Mesenchymal stem cell (in vitro differentiated cells and primary cell): ENCODE data around the gene NCAPD3.
A peak's percentile ranks its signal among the peaks of the same experiment; 100 is the strongest.

Source experiments
- DNase-seq: peaks from one replicate; pipeline ENCODE4 v3.0.0-alpha.2; 2013
- H2AFZ ChIP-seq: one replicate; pipeline ENCODE4 v1.6.1; 2013; ENCODE audit warnings: low read depth, mild to moderate bottlenecking, control low read depth, inconsistent platforms, low read length, moderate library complexity
- H2AK5ac ChIP-seq: 2 replicates; pipeline ENCODE4 v1.6.1; 2013; ENCODE audit warnings: low read length, moderate library complexity, mild to moderate bottlenecking, inconsistent platforms; ENCODE audit not compliant: severe bottlenecking
- H2BK120ac ChIP-seq: one replicate; pipeline ENCODE4 v1.6.1; 2013; ENCODE audit warnings: low read depth, mild to moderate bottlenecking, inconsistent platforms, low read length, moderate library complexity
- H2BK12ac ChIP-seq, 2 experiments: one replicate each; pipeline ENCODE4 v1.6.1; 2013; ENCODE audit warnings: inconsistent platforms in 2 of 2, low read length in 2 of 2, mild to moderate bottlenecking in 2 of 2, moderate library complexity in 2 of 2, control low read depth in 1 of 2
- H2BK15ac ChIP-seq: one replicate; pipeline ENCODE4 v1.6.1; 2013; ENCODE audit warnings: mild to moderate bottlenecking, low read depth, inconsistent platforms; ENCODE audit not compliant: poor library complexity, severe bottlenecking
- H2BK5ac ChIP-seq: 2 replicates; pipeline ENCODE4 v1.6.1; 2013; ENCODE audit warnings: low read depth, mild to moderate bottlenecking, low read length, control low read depth, inconsistent platforms; ENCODE audit not compliant: poor library complexity, severe bottlenecking
- H3K14ac ChIP-seq, 2 experiments: one replicate each; pipeline ENCODE4 v1.6.1; 2013; ENCODE audit warnings: inconsistent platforms in 2 of 2, low read length in 2 of 2, control low read depth in 1 of 2, mild to moderate bottlenecking in 1 of 2, moderate library complexity in 1 of 2
- H3K18ac ChIP-seq, 2 experiments: one replicate each; pipeline ENCODE4 v1.6.1; 2013; ENCODE audit warnings: inconsistent platforms in 2 of 2, low read length in 2 of 2, control low read depth in 1 of 2, low read depth in 1 of 2, mild to moderate bottlenecking in 1 of 2
- H3K23ac ChIP-seq, 2 experiments: one replicate each; pipeline ENCODE4 v1.6.1; 2013; ENCODE audit warnings: inconsistent platforms in 2 of 2, low read length in 2 of 2, mild to moderate bottlenecking in 2 of 2, moderate library complexity in 2 of 2, control low read depth in 1 of 2
- H3K27ac ChIP-seq: 2 replicates; pipeline ENCODE4 v1.5.1; 2013; ENCODE audit warnings: mild to moderate bottlenecking, moderate library complexity, low read length, control low read depth, inconsistent platforms; ENCODE audit not compliant: poor library complexity, severe bottlenecking
- H3K27me3 ChIP-seq, 2 experiments: 2 replicates each; pipeline versions ENCODE4 v1.6.1 to v1.7.0; 2013; ENCODE audit warnings: low read length in 2 of 2, mild to moderate bottlenecking in 2 of 2, moderate library complexity in 2 of 2, control low read depth in 1 of 2, inconsistent platforms in 1 of 2; ENCODE audit not compliant: control insufficient read depth in 1 of 2, insufficient read depth in 1 of 2
- H3K36me3 ChIP-seq, 2 experiments: 2 replicates each; pipeline versions ENCODE4 v1.6.1 to v1.7.0; 2013; ENCODE audit warnings: low read length in 2 of 2, control low read depth in 1 of 2, inconsistent platforms in 1 of 2, low read depth in 1 of 2, mild to moderate bottlenecking in 1 of 2; ENCODE audit not compliant: insufficient read depth in 2 of 2, control insufficient read depth in 1 of 2
- H3K4ac ChIP-seq, 2 experiments: one replicate each; pipeline ENCODE4 v1.6.1; 2013; ENCODE audit warnings: inconsistent platforms in 2 of 2, low read length in 2 of 2, mild to moderate bottlenecking in 2 of 2, moderate library complexity in 2 of 2, control low read depth in 1 of 2, low read depth in 1 of 2
- H3K4me1 ChIP-seq: 2 replicates; pipeline ENCODE4 v1.6.1; 2013; ENCODE audit warnings: low read depth, low read length, control low read depth; ENCODE audit not compliant: control insufficient read depth, insufficient read depth
- H3K4me2 ChIP-seq: 2 replicates; pipeline ENCODE4 v1.6.1; 2013; ENCODE audit warnings: low read length, mild to moderate bottlenecking, inconsistent platforms; ENCODE audit not compliant: poor library complexity, severe bottlenecking
- H3K4me3 ChIP-seq, 2 experiments: 2 replicates each; pipeline versions ENCODE4 v1.5.1 to v1.7.0; 2013; ENCODE audit warnings: low read length in 2 of 2, mild to moderate bottlenecking in 2 of 2, control low read depth in 1 of 2, low read depth in 1 of 2; ENCODE audit not compliant: insufficient read depth in 1 of 2
- H3K79me1 ChIP-seq: replicated peaks from 2 replicates; pipeline ENCODE4 v1.6.1; 2013; ENCODE audit warnings: mild to moderate bottlenecking, control low read depth, low read length, inconsistent platforms; ENCODE audit not compliant: poor library complexity, severe bottlenecking
- H3K9ac ChIP-seq: 2 replicates; pipeline ENCODE4 v1.7.0; 2013; ENCODE audit warnings: mild to moderate bottlenecking, low read length, moderate library complexity
- H3K9me3 ChIP-seq: 2 replicates; pipeline ENCODE4 v1.7.0; 2013; ENCODE audit warnings: mild to moderate bottlenecking, low read length; ENCODE audit not compliant: control insufficient read depth
- H4K8ac ChIP-seq: one replicate; pipeline ENCODE4 v1.6.1; 2013; ENCODE audit warnings: inconsistent platforms, mild to moderate bottlenecking, low read length, moderate library complexity
- H4K91ac ChIP-seq: one replicate; pipeline ENCODE4 v1.6.1; 2013; ENCODE audit warnings: mild to moderate bottlenecking, low read length, inconsistent platforms
- WGBS: methylation state at CpG from one replicate; pipeline ENCODE4 v1.1.7; 2013; ENCODE audit warnings: mixed read lengths; 5-methylcytosine and 5-hydroxymethylcytosine counted together

NCAPD3 gene

DNA sequence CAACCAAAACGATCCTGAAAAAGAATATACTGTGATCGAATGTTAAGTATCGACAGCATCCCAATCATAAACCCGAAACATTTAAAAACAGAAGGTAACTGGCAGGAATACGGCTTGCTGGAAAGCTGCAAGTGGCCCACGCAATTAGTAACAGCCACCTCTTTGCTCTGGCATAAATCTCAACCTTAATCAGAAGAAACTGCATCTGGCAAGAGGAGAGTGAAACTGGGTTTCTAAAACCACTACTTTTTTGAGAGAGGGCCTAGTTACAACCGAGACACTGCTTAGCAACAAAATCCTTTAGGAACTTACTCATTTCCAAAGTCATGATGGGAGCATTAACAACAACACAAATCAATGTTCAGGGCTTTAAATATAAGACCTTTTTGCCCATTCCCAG lies 7.9 kb downstream of the NCAPD3 start:
- H3K36me3 ChIP-seq = peaks cover 12 to 21% of the 10 kb centered on the region in 2 experiments
- H2BK120ac ChIP-seq = no peak overlapping the region
- H2BK12ac ChIP-seq = no peak overlapping the region

DNA sequence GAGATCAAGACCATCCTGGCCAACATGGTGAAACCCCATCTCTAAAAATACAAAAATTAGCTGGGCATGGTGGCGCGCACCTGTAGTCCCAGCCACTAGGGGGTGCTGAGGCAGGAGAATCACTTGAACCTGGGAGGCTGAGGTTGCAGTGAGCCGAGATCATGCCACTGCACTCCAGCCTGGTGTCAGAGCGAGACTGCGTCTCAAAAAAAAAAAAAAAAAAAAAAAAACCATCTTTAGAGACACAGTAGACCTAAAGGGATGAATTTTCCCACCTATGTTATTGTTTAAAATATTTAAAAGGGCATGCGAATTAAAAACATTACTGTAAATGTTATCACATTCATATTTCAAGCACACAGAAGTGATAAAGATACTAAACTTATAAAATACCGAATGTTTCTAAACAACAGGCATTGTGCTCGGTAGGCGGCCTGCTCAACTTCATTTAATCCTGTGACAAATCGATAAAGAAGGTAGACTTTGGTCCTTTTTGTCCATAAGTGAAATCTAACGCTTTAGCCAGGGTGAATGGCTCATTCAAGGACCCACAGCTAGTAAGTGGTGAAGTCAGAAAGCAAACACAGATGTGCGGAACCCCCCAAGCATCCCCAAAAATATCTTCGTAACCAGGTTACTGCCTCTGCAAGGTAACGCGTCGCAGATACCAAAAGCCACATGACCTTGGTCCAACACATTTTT lies 16.1 kb downstream of the NCAPD3 start:
- no peak overlapping the region for H3K14ac ChIP-seq
- peak overlapping the region; percentile 31 for H2BK5ac ChIP-seq
- no peak overlapping the region for H2BK12ac ChIP-seq
- no peak overlapping the region for H2AK5ac ChIP-seq
- H4K8ac ChIP-seq = no peak overlapping the region
- H2AFZ ChIP-seq = no peak overlapping the region
- H3K4me2 ChIP-seq = no peak overlapping the region
- DNase-seq = peak; percentile 35
- no peak overlapping the region for H2BK120ac ChIP-seq
- no peak overlapping the region for H2BK15ac ChIP-seq
- no peak overlapping the region for H4K91ac ChIP-seq
- H3K36me3 ChIP-seq = peaks cover 19 to 66% of the 10 kb centered on the region in 2 experiments
- H3K18ac ChIP-seq = peak overlapping the region in 1 of 2 experiments; percentile 12
- no peak overlapping the region for H3K4ac ChIP-seq
- H3K9ac ChIP-seq = no peak overlapping the region
- H3K27ac ChIP-seq = no peak overlapping the region
- peaks cover 1% of the 10 kb centered on the region for H3K4me1 ChIP-seq
- no peak overlapping the region for H3K4me3 ChIP-seq
- H3K79me1 ChIP-seq = peaks cover 16% of the 10 kb centered on the region
- no peak overlapping the region for H3K23ac ChIP-seq
- WGBS = 96% methylated on average over 13 of the region's 16 CpGs
- no peaks in the 10 kb centered on the region for H3K9me3 ChIP-seq
- H3K27me3 ChIP-seq = no peaks in the 10 kb centered on the region

More for the DNA sequence above, 7.9 kb downstream of the NCAPD3 start:
- H3K9me3 ChIP-seq = no peaks in the 10 kb centered on the region
- no peak overlapping the region for H2BK15ac ChIP-seq
- H2BK5ac ChIP-seq = no peak overlapping the region
- no peak overlapping the region for H2AFZ ChIP-seq
- H3K14ac ChIP-seq = no peak overlapping the region
- H3K23ac ChIP-seq = no peak overlapping the region
- no peak overlapping the region for H4K91ac ChIP-seq
- H3K4me2 ChIP-seq = no peak overlapping the region
- 98% methylated on average over 7 of the region's 7 CpGs for WGBS
- peaks cover 28% of the 10 kb centered on the region for H3K79me1 ChIP-seq
- H3K4me1 ChIP-seq = peaks cover 1% of the 10 kb centered on the region
- H3K27me3 ChIP-seq = no peaks in the 10 kb centered on the region
- H3K4ac ChIP-seq = no peak overlapping the region
- H3K27ac ChIP-seq = no peak overlapping the region
- no peak overlapping the region for H4K8ac ChIP-seq
- H3K18ac ChIP-seq = no peak overlapping the region
- H3K4me3 ChIP-seq = no peak overlapping the region
- H2AK5ac ChIP-seq = no peak overlapping the region
- no peak for DNase-seq
- no peak overlapping the region for H3K9ac ChIP-seq

DNA sequence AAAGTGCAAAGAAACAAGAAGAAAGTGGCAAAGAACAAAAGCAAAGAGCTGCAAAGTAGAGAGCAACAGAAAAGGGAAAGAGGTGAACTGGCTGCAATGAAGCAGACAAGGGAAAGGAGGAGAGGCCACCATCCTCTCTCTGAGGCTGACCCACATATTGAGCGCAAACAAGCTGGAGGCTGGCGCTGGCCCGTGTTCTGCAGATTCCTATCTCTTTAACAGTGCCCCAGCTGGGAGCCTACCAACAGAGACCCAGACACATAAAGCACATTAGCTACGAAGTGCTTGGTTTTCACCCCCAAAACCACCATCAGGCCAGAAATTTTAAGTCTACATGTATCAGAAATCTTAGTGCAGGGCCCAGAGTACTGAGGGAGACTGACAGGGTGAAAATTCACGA lies 17.6 kb downstream of the NCAPD3 start:
- no peak for DNase-seq
- no peak overlapping the region for H4K91ac ChIP-seq
- 100% methylated on average over 5 of the region's 5 CpGs for WGBS
- no peak overlapping the region for H2BK5ac ChIP-seq
- H3K18ac ChIP-seq = no peak overlapping the region
- H3K79me1 ChIP-seq = peaks cover 10% of the 10 kb centered on the region
- no peak overlapping the region for H2BK120ac ChIP-seq
- no peak overlapping the region for H2AK5ac ChIP-seq
- no peak overlapping the region for H3K27ac ChIP-seq
- no peak overlapping the region for H3K4me3 ChIP-seq
- no peak overlapping the region for H3K9ac ChIP-seq
- H2BK12ac ChIP-seq = no peak overlapping the region
- H4K8ac ChIP-seq = no peak overlapping the region
- no peak overlapping the region for H3K23ac ChIP-seq
- H3K4ac ChIP-seq = no peak overlapping the region
- no peaks in the 10 kb centered on the region for H3K27me3 ChIP-seq
- no peak overlapping the region for H3K4me2 ChIP-seq
- H2BK15ac ChIP-seq = no peak overlapping the region
- peaks cover 18 to 81% of the 10 kb centered on the region in 2 experiments for H3K36me3 ChIP-seq
- H2AFZ ChIP-seq = no peak overlapping the region
- H3K9me3 ChIP-seq = no peaks in the 10 kb centered on the region
- no peak overlapping the region for H3K14ac ChIP-seq
- no peaks in the 10 kb centered on the region for H3K4me1 ChIP-seq

DNA sequence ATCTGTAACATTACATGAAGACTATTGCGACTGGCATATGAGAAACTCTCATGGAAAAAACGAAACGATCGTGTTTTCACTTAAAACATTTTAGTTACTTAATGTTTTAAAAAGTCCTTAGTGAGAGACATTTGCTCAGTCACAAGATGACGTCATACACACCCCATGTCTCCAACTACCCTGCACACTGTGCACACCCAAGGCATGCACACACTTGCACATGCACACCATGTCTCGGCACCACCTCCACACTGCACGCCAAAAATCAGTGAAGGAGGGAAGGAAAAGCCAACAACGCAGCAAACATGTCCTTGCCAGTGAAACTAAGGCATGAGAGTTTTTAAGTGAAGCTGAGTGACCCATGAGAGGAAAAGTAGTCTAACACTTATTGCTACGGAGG lies 18.0 kb downstream of the NCAPD3 start:
- no peak for DNase-seq
- H3K18ac ChIP-seq = no peak overlapping the region
- no peak overlapping the region for H3K14ac ChIP-seq
- 100% methylated on average over 4 of the region's 9 CpGs for WGBS
- no peak overlapping the region for H3K27ac ChIP-seq
- H3K9ac ChIP-seq = no peak overlapping the region
- H3K27me3 ChIP-seq = no peaks in the 10 kb centered on the region
- peaks cover 18 to 83% of the 10 kb centered on the region in 2 experiments for H3K36me3 ChIP-seq
- H2BK120ac ChIP-seq = no peak overlapping the region
- no peak overlapping the region for H3K23ac ChIP-seq
- H3K4me2 ChIP-seq = no peak overlapping the region
- H2BK5ac ChIP-seq = no peak overlapping the region
- H2AK5ac ChIP-seq = no peak overlapping the region
- no peak overlapping the region for H2BK15ac ChIP-seq
- no peaks in the 10 kb centered on the region for H3K4me1 ChIP-seq
- no peak overlapping the region for H3K4me3 ChIP-seq
- no peak overlapping the region for H2AFZ ChIP-seq
- H4K91ac ChIP-seq = no peak overlapping the region
- no peak overlapping the region for H2BK12ac ChIP-seq
- no peak overlapping the region for H3K4ac ChIP-seq
- H4K8ac ChIP-seq = no peak overlapping the region
- no peaks in the 10 kb centered on the region for H3K9me3 ChIP-seq
- peaks cover 9% of the 10 kb centered on the region for H3K79me1 ChIP-seq
